ENCODE measurements around the gene PFN1. TPM values are rescaled to one million over a fixed set of nuclear protein-coding genes. Genes with fewer than 3 reads are reported as not detected.

The PFN1 gene
- total RNA-seq, 2 donors from 2014 or later: 1,346 to 1,950 TPM

Other genes starting within 250 kb of the PFN1 start
- 100 to 1,000 TPM in 1 of 2 donors, 10 to 100 TPM in 1; 87.1 to 107 TPM for gene PELP1, start 244.4 kb downstream of the PFN1 start, total RNA-seq
- gene ARRB2, start 237.9 kb downstream of the PFN1 start, total RNA-seq: 100 to 1,000 TPM; 281 to 307 TPM
- gene MED11, start 217.1 kb downstream of the PFN1 start, total RNA-seq: 10 to 100 TPM; 25.3 to 25.7 TPM
- gene ZMYND15, start 208.7 kb downstream of the PFN1 start, total RNA-seq: under 1 TPM in 1 of 2 donors, not detected in 1; 0.42 TPM
- gene CXCL16, start 208.6 kb downstream of the PFN1 start, total RNA-seq: 1 to 10 TPM; 2.7 to 6.7 TPM
- not detected for gene TM4SF5, start 176.6 kb downstream of the PFN1 start, total RNA-seq
- not detected for gene VMO1, start 162.2 kb downstream of the PFN1 start, total RNA-seq
- gene GLTPD2, start 159.6 kb downstream of the PFN1 start, total RNA-seq: not detected
- gene PSMB6, start 152.4 kb downstream of the PFN1 start, total RNA-seq: 100 to 1,000 TPM in 1 of 2 donors, 10 to 100 TPM in 1; 91.0 to 169 TPM
- gene PLD2, start 141.4 kb downstream of the PFN1 start, total RNA-seq: 10 to 100 TPM; 23.3 to 35.0 TPM
- gene MINK1, start 115.2 kb downstream of the PFN1 start, total RNA-seq: 100 to 1,000 TPM in 1 of 2 donors, 10 to 100 TPM in 1; 68.6 to 127 TPM
- gene C17orf107, start 49.0 kb downstream of the PFN1 start, total RNA-seq: 1 to 10 TPM in 1 of 2 donors, under 1 TPM in 1; 0.67 to 3.4 TPM
- under 1 TPM; 0.35 to 0.69 TPM for gene CHRNE, start 45.4 kb downstream of the PFN1 start, total RNA-seq
- under 1 TPM in 1 of 2 donors, not detected in 1; 0.11 TPM for gene GP1BA, start 16.3 kb downstream of the PFN1 start, total RNA-seq
- gene SLC25A11, start 8.5 kb downstream of the PFN1 start, total RNA-seq: 10 to 100 TPM; 54.7 to 68.5 TPM
- 100 to 1,000 TPM; 184 to 197 TPM for gene RNF167, start 8.3 kb downstream of the PFN1 start, total RNA-seq
- 10 to 100 TPM; 27.4 to 30.3 TPM for gene ENO3, start 2.6 kb upstream of the PFN1 start, total RNA-seq
- gene SPAG7, start 19.3 kb upstream of the PFN1 start, total RNA-seq: 10 to 100 TPM; 71.6 to 83.4 TPM
- gene CAMTA2, start 39.1 kb upstream of the PFN1 start, total RNA-seq: 100 to 1,000 TPM in 1 of 2 donors, 10 to 100 TPM in 1; 66.9 to 103 TPM
- gene INCA1, start 49.0 kb upstream of the PFN1 start, total RNA-seq: under 1 TPM; 0.61 to 0.69 TPM
- gene KIF1C, start 49.4 kb upstream of the PFN1 start, total RNA-seq: 10 to 100 TPM; 47.4 to 54.4 TPM
- gene SLC52A1, start 86.9 kb upstream of the PFN1 start, total RNA-seq: under 1 TPM; 0.11 to 0.26 TPM
- gene ZFP3, start 129.9 kb upstream of the PFN1 start, total RNA-seq: 1 to 10 TPM; 1.4 to 1.9 TPM
- gene ZNF232, start 163.3 kb upstream of the PFN1 start, total RNA-seq: 10 to 100 TPM; 10.7 to 16.3 TPM
- under 1 TPM; 0.06 to 0.08 TPM for gene USP6, start 167.5 kb upstream of the PFN1 start, total RNA-seq
- 1 to 10 TPM; 4.7 to 6.3 TPM for gene ZNF594, start 243.3 kb upstream of the PFN1 start, total RNA-seq

Data from activated T-helper 17 cell treated with anti-CD3 and anti-CD28 coated beads, Interleukin-2, amount 50 U/mL, for 72 hours (primary cell).